WTC11 (cell line): Measurements from ENCODE around the gene TAGLN3.

Experiments used
- AFF4 ChIP-seq: sonication (generic); formaldehyde crosslinking; IDR thresholded peaks from 2 replicates; pipeline ENCODE4 v1.8.1; 2023; ENCODE audit warnings: mild to moderate bottlenecking, missing genetic modification reagents, borderline replicate concordance
- CBFB ChIP-seq: sonication (generic); formaldehyde crosslinking; IDR thresholded peaks from 2 replicates; pipeline ENCODE4 v1.8.1; 2022; ENCODE audit warnings: mild to moderate bottlenecking, low read depth, missing genetic modification reagents
- CTCF ChIP-seq: fragments of 200-600 bp; IDR thresholded peaks from 2 replicates; pipeline ENCODE4 v1.8.0; 2022; ENCODE audit warnings: antibody characterized with exemption
- FOXJ3 ChIP-seq: sonication (generic); formaldehyde crosslinking; IDR thresholded peaks from 2 replicates; pipeline ENCODE4 v1.9.0; 2021; ENCODE audit warnings: missing genetic modification reagents, mild to moderate bottlenecking, borderline replicate concordance
- FOXP1 ChIP-seq: sonication (generic); formaldehyde crosslinking; IDR thresholded peaks from 2 replicates; pipeline ENCODE4 v1.8.0; 2022; ENCODE audit warnings: missing genetic modification reagents, mild to moderate bottlenecking, moderate library complexity, borderline replicate concordance
- NFYB ChIP-seq: sonication (generic); formaldehyde crosslinking; conservative IDR thresholded peaks from 2 replicates; pipeline ENCODE4 v1.8.0; 2022; ENCODE audit warnings: low read depth, missing genetic modification reagents
- USF1 ChIP-seq: sonication (generic); formaldehyde crosslinking; IDR thresholded peaks from 2 replicates; pipeline ENCODE4 v1.8.0; 2022; ENCODE audit warnings: mild to moderate bottlenecking, missing genetic modification reagents

GRCh38 chr3:112035241-112035640, 36.5 kb downstream of the TAGLN3 start:
- TF ChIP-seq USF1 (CRISPR knock-in tag): no peak
- no peak for TF ChIP-seq FOXP1 (CRISPR knock-in tag)
- no peak for TF ChIP-seq FOXJ3 (CRISPR knock-in tag)
- no peak for TF ChIP-seq AFF4 (CRISPR knock-in tag)
- no peak for TF ChIP-seq NFYB
- TF ChIP-seq CBFB: no peak
- no peak for TF ChIP-seq CTCF
